HG02973 (cell line): ENCODE results near the gene ELP4.
A peak's percentile ranks its signal among the peaks of the same experiment; 100 is the strongest.
"Not testable (repeated sequence)": the region's sequence is repeated elsewhere in the genome, so short reads cannot be mapped to it uniquely, and the experiment has no call there.

ENCODE experiments used
- ATAC-seq: cut with Tn5 transposase; IDR thresholded peaks from one replicate; pipeline ENCODE4 v1.9.1; 2021; ENCODE audit warnings: moderate library complexity; ENCODE audit not compliant: unreplicated experiment

Gene ELP4

DNA sequence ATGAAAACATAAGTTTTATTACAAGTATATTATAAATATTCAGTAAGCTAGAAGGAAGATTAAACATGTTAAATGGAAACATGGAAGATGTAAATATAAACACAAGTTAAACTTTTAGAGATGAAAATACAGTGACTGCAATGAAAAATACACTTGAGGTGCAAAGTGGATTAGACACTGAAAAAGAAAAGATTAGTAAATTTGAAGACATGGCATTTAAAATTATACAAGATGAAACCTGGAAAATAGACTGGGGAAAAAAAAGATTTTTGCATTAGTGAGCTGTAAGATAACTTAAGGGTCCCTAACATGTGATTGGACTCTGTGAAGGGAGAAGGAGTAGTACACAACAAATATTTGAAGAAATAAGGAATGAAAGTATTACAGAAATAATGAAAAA, 33.3 kb downstream of the ELP4 start:
- no peak for ATAC-seq

GRCh38 chr11:31555938-31556337, 46.4 kb downstream of the ELP4 start:
- no peak for ATAC-seq

DNA sequence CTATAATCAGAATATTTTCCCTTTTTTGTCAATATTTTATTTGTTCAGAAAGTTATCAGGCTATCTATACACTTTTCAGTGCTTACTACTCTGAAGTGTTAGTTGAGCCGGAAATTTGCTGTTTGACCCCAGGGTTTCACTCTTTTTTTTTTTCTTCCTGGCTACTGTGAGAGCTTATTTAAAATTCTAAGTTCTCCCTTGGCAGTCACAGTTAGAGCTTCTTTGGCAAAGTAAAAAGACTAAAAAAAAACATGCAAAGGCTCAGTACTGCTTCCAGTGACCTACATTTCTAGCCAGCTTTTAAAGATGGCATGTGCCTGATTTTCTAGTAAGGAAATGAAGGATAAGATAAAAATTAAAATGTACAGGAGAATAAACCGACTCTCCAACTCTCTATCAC, 48.4 kb downstream of the ELP4 start:
- no peak for ATAC-seq

- no peak for ATAC-seq
Observed at GRCh38 chr11:31560842-31561476, 51.4 kb downstream of the ELP4 start.

DNA sequence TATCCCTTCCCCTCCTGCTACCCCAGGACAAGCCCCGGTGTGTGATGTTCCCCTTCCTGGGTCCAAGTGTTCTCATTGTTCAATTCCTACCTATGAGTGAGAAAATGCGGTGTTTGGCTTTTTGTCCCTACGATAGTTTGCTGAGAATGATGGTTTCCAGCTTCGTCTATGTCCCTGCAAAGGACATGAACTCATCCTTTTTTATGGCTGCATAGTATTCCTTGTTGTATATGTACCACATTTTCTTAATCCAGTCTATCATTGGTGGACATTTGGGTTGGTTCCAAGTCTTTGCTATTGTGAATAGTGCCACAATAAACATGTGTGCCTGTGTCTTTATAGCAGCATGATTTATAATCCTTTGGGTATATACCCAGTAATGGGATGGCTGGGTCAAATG, 55.0 kb downstream of the ELP4 start:
- not testable (repeated sequence) for ATAC-seq

DNA sequence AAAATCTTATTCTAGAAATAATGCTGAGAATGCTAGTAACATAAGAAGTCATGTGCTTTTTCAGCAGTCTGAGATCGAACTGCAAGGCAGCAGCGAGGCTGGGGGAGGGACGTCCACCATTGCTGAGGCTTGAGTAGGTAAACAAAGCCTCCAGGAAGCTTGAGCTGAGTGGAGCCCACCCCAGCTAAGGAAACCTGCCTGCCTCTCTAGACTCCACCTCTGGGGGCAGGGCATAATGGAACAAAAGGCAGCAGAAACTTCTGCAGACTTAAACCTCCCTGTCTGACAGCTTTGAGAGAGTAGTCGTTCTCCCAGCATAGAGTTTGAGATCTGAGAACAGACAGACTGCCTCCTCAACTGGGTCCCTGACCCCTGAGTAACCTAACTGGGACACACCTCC, 64.6 kb downstream of the ELP4 start:
- ATAC-seq = not testable (repeated sequence)

- ATAC-seq = not testable (repeated sequence)
Observed at GRCh38 chr11:31575764-31576163, 66.2 kb downstream of the ELP4 start.

GRCh38 chr11:31579412-31579811, 69.8 kb downstream of the ELP4 start:
- not testable (repeated sequence) for ATAC-seq

DNA sequence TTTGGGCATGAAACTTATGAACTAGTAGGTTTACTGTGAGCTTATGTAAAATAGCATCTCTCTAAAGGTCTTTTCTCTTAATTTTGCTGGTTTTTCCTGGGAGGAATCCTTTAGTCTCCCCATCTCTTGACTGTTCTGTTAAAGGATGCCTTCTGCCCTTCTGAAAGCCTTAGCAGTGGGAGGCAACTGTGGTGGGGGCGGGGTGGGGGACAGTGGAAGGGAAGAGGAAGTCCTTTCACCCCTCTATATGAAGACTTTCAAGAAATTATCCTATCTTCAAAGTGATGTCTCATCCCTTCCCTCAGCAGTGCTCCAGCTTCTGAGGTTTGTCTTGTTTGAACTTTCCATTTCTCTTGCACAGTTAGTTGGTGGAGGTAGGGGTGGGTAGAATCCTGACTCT, 73.1 kb downstream of the ELP4 start:
- no peak for ATAC-seq

GRCh38 chr11:31598454-31598853, 88.9 kb downstream of the ELP4 start:
- no peak for ATAC-seq

DNA sequence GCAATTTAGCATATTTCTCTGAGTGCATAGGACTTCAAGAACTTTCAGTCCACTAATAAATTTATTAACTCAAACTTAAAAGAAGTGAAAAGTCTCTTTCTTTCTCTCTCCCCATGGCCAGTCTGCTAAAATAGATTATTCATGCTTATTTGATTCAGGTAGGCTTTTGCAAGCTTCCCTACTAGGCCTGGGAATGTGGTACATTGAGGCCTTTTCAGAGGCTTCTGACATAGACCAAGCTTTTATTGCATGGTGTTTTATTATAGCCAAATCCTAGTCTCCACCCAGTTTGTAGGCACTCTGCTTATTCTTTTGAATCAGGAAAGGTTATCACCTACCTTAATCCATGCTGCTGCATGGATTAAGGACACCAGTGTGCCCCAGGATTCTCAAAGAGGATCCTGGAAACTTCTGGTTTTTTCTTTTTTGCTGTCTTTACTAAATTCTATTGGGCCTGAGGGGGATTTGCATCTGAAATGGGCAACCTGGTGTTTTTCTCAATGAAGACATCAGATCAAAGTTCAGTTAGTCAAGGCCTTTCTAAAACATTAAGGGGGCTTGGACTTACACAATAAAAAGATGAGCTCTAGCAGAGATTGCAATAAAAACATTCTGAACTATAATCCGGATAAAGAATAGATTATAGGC, 92.2 kb downstream of the ELP4 start:
- no peak for ATAC-seq

- no peak for ATAC-seq
Observed at GRCh38 chr11:31606893-31607292, 97.3 kb downstream of the ELP4 start.

DNA sequence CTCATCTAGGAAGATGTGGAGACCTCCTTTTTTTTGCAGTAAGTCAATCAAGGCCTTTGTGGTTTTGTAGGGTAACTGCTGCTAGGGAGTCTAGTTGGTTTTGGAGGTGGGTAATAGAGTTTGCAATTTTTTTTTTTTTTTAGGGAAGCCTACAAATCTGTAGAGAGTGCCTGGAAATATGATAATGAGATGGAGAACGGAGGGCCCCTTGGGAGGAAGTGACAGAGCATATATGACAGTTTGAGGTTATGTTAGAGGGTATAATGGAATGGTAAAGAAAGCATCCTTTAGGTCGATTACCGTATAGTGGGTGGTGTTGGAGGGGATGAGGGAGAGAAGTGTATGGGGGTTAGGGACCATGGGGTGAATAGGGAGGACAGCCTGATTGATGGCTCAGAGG, 98.3 kb downstream of the ELP4 start:
- no peak for ATAC-seq

DNA sequence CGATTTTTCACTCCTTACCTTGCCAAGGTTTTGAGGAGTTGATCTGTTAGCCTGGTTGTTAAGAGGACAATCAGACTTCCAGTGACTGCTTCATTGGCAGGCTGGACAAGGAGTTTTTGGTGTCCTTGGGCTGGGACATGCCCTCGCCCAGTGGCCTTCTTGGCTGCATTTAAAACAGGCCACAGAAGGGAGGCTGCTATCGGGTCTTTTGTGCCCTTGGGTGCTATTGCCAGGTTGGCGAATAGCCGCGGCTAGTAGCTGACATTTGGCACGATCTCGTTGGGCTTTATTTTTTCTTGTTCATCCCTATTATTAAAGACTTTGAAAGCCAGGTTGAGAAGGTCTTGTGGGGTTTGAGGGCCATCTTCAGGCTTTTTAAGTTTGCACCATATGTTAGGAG, 99.4 kb downstream of the ELP4 start:
- no peak for ATAC-seq

DNA sequence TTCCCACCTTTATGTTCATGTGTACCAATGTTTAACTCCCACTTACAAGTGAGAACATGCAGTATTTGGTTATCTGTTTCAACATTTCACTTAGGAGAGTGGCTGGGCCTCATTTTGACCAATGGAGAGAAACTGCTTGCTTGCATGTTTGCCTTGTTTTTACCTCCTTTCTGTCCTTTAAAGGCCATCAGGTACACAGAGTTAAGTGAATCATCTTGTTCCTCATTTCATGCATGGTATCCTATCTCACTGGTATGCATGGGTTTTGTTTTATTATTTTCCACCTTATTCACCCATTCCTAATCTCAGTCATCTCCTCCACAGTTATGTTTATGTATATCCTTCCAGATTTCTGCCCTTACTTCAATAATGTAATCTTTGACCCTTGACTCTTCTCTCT, 101.0 kb downstream of the ELP4 start:
- ATAC-seq = no peak

- no peak for ATAC-seq
Observed at GRCh38 chr11:31617246-31617645, 107.7 kb downstream of the ELP4 start.

DNA sequence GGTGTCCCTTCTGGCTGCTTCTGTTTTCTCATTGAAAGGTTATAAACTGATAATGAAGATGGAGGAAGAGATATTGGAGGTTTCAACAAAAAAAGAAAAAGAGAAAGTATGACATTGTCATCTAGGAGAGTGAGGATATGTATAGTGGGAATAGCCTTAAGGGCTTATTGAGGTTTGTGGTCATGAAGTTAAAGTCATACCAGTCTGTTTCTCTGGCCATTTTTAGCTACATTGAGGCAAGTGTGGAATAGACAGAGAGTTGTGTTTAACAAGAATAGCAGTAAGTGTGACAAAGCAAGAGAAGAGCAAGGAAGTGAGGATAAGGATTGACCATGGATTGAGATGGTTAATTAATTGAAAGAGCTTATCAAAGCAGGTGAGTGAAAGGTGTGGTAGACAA, 110.4 kb downstream of the ELP4 start:
- ATAC-seq = peak; percentile 62

DNA sequence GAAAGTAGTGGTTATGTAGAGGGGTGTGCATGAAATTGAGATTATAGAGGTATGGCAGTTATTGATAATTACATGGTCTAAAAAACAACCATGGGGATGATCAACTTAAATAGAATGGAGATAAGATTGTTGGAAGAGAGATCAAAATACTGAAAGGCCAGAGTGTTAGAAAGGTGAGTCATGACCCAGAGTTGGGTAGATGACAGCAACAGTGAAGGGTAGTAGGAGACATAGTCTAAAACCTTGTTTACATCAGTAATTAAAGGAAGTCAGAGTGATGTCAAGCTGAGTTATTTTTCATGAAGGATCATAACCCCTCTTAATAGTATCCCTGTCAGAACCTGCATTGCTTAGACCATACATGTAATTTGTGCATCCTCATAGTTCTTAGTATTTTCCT, 110.9 kb downstream of the ELP4 start:
- no peak for ATAC-seq

GRCh38 chr11:31625868-31626267, 116.3 kb downstream of the ELP4 start:
- ATAC-seq = no peak

DNA sequence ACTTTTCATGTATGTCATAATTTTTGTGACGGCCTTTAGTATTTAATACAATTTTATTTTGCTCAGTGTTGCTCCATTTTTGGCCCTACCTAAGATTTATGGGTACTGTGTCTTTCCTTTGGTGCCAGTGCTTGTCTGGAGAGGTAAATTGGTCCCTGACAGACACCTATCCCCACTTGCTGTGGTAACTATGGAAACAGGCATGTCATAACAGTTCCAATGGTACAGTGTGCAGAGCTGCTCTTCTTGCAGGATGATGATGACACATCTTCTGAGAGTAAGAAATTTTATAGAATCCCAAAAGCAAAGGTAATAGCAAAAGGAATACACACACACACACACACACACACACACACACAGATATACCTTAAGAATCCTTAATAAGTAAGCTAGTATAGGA, 118.5 kb downstream of the ELP4 start:
- no peak for ATAC-seq

DNA sequence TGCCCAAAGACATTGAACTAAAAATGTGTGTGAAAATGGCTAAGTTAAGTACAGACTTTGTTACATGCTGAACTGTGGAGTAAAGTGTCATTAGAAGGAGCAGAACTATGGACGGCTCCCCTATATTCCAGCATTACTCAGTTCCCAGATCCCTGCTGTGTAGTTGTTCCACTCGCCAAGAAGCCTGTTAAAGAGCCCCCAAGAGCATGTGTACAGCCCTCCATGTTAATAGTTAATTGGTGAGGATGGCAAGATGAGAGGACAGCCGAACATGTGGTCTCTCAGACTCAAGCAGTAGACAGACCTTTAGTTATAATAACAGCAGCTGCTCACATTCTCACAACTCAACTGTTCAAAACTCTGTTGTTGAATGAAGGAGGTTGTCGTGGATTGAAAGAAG, 127.4 kb downstream of the ELP4 start:
- ATAC-seq = no peak

DNA sequence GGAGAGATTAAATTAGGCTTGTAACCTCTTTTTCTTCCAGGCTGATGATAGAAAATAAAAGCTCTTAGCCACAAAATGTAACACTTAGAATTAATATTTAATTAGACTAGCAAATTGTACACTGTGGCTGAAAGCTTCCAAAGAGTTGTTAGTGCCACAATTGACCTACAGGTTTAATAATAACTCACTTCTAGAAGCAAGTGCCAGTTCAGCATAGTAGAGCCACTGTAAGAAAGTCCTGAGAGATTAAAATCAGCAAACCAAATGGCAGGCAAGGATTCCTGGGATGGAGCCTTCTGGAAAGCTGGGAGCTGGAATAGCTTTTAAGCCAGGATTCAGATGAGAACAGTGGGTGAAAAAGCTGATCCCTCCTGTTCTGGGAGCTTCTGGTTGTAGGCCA, 131.0 kb downstream of the ELP4 start:
- no peak for ATAC-seq

- no peak for ATAC-seq
Observed at GRCh38 chr11:31641477-31642062, 132.0 kb downstream of the ELP4 start.
